HG03460 (cell line): ENCODE measurements around the gene WWP2.
A peak's percentile ranks its signal among the peaks of the same experiment; 100 is the strongest.

Experiments
- ATAC-seq: cut with Tn5 transposase; IDR thresholded peaks from one replicate; pipeline ENCODE4 v1.9.1; 2021; ENCODE audit not compliant: unreplicated experiment

The WWP2 gene

DNA sequence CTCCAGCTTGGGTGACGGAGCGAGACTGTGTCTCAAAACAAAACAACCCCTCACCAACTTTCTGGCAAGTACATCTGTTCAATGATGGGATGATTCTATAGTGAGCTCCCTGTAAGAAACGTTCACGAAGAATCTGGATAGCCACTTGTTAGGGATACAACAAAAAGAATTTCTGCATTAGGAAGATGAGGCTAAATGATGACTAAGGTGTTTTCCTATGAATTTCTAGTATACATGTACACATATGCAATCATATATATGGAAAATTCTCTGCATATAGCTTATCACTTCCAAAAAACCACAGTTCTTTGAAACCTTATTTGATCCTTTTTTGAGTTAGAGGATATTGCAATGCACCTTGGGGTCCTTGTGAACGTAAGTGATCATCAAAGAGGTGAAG lies 124.6 kb downstream of the WWP2 start:
- ATAC-seq = no peak

DNA sequence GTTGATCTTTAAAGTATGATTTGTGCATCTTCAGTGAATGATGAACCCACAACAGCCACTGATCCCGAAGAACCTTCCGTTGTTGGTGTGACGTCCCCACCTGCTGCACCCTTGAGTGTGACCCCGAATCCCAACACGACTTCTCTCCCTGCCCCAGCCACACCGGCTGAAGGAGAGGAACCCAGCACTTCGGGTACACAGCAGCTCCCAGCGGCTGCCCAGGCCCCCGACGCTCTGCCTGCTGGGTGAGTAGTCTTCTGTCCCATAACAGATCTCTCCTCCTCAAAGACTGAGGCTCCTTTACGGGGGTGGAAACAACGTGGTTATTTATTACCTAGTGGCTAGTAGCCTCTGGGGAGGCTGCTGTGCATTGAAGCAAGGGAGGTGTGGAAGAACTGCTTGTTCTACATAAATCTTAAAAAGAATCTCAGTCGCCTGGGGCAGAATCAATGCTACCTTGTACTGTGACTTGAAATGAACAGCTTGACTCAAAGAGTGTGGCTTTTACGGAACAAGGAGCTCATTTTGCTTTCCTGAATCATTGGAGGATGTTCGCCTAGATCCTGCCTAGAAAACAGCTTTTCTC lies 126.0 kb downstream of the WWP2 start:
- peak; percentile 71 for ATAC-seq

DNA sequence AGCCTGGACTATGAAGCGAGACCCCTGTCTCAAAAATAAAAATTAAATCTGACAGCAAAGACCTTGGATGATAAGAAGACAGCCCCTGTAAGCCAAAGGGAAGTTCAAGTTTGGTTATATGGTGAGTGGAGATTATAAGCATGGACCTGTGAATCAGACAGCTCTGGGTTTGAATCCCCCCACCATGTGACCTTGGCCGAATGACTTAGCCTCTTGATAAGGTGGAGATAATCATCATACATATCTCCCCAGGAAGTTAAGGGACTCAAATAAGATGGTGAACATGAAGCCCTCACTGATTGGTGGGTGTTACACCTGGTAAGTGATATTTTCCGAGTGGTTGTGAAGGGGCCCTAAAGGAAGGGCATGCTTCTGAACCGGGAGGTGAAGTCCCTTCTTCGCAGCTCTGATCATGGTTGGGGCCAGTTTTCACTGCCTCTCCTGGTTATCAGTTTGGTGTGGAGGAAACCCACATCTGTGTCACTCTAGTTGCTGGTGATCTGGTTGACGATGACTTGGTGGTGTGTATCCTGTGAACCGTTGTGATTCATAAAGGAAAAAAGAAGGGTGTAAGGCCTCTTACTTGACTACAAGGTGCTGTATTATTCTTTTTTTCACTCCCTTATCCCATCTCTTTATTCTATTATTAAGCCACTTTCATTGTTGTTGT lies 127.3 kb downstream of the WWP2 start:
- ATAC-seq = no peak

DNA sequence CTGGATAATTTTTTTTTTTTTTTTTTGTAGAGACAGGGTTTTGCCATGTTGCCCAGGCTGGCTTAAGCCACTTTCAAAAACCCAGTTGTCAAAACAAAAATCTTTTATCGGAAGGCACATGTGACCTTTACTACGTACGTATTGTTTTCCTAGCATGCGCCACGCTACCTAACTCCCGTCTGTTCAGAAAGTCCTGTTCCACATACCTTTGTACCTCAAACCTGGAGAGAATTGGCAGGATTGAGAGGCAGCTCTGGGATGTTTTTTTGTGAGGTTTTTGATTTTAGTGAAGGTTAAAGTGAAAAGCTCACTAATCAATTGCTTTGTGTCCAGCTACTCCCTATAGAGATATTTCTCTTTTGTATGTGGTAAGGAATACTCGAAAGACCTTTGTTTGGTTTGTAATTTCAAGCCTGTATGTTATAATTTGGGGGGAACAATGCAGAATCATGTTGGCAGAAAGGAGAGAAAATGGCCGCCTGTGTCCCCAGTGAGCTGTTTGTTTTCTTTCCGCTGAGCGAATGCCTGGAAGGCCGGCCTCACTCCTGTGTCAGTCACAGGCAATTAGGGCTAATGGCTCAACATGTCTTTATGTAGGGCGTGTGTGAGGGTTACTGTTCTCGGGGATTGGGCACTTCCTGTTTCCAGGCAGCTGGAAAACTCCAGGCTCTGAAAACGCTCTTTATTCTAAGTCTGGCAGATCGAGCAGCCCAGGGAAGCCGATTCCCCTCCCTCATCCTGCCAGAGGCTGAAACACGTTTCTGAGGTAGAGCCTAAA lies 128.2 kb downstream of the WWP2 start:
- no peak for ATAC-seq

DNA sequence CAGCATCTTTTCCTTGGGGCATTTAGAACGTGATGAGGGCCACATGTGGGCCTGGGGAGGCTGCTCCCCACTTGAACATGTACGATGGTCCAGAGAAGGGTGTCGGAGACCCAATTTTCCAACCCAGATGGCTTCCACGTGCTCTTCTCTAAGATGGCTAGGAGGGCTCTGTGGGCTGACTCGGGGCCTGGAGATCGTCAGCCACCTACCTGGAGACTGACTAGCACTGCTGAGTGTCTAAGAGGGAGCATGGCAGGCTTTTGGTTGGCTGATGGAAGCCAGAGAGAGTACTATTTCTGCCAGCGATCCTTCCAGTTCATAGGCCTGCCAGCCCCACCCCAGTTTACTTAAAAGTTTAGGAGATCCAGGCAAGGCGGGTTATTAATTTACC lies 128.8 kb downstream of the WWP2 start:
- ATAC-seq = no peak

DNA sequence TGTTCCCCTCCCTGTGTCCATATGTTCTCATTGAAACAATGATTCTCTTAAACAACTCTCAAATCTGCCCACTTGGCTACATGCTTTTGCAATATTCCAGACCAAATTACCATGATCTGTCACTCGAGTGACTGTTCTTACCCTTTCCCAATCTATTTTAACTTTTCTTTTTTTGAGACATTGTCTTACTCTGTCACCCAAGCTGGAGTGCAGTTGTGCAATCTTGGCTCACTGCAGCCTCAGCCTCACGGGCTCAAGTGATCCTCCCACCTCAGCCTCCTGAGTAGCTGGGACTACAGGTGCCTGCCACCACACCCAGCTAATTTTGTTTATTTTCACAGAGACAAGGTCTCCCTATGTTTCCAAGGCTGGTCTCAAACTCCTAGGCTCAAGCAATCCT lies 130.2 kb downstream of the WWP2 start:
- ATAC-seq = no peak

DNA sequence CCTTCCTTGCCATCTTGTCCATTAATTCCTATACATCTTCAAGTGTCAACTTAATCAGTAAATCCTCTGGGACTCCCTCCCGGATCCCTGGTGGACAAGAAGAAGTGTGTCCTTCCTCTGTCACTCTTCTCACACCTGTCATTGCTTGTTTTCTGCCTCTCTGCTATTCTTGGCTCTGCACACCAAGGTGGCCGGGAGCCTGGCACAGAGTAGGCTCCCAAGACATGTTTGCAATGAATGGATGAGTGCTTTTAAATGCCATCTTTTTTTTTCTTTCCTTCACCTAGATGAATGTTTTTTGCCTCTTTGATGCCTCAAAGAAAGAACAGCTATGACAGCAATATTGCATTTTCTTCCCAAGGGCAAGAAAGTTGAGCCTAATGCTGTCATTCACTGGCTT lies 131.0 kb downstream of the WWP2 start:
- no peak for ATAC-seq

DNA sequence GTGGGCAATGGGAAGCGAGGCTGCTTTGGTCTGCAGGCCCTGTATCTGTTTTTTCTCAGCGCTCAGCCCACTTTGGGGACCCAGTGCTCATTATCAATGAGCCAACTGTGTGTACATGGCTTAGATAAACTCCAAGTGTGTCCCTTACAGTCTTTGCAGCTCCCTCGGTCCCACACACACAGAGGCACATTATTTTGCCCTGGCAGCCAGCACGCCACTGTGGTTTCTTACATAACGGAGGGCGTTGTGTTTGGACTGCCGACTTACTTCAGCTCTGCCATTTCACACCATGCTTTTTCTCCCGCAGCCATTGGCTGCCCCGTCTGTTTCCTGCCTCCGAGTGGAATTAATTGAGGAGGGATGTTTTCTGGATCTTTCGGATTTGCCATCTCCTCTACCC lies 132.5 kb downstream of the WWP2 start:
- no peak for ATAC-seq

DNA sequence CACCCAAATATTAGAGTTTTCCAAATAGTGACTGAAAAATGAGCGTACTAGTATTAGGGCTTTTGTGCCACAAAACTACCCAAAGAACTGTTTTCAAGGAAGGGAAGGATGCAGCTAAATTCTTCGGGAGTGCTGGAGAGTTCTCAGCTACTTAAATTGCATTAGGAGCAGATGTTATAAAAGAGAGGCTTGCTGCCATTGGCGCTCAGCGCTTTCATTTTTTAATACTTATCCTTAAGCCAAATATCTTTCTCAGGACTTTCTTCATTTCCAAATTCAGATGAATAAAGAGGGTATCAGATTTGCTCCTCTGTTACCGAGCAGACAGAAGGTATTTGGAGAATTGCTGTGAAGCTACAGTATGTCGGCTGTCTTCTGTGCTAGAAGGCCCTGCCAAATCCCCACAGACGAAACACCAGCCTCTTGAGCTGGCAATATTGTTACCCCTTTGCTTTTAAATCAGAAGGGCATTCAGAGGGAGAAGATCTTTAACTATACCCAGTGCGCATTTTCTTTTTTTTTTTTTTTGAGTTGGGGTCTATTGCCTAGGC lies 141.8 kb downstream of the WWP2 start:
- ATAC-seq = no peak

DNA sequence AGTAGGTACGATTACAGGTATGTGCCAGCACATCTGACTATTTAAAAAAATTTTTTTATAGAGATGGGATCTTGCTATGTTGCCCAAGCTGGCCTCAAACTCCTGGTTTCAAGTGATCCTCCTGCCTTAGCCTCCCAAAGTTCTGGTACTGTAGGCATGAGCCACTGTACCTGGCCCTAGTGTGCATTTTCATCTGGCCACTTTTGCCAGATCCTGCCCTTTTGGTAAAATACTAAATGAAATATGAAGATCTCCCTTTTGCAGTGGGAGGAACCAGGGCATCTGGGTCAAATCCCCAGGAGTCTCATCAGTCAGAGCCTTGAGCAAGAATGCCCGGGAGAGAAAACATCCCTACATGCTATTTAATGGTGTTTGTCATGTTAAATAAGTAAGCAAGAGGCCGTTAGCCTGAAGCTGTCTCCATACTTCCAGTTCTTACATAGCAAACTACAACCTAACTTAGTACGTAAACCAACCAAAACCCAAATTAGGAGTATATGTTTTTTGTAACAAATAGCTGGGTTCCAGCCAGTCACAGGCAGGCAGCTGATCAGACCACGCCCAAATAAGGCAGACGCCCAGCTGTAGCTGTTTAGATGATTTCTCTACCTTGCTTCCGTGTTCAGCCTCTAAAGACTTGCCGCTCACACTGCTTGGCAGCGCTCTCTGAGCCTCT lies 142.5 kb downstream of the WWP2 start:
- no peak for ATAC-seq

DNA sequence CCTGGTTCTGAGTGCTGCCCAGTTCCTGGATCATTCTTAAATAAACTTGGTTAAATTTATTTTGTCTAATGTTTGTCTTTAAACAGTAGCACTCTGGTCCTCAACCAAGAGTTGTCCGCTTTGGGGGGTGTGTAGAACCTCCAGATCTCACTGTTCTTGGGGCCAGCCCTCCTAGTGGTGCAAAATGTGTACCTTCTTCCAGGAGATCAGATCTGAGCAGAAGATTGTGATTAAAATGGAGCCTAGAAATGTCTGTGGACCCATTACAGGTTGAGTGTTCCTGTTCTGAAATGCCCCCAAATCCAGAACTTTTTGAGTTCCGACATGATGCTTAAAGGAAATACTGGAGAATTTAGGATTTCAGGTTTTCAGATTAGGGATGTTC lies 143.0 kb downstream of the WWP2 start:
- no peak for ATAC-seq

DNA sequence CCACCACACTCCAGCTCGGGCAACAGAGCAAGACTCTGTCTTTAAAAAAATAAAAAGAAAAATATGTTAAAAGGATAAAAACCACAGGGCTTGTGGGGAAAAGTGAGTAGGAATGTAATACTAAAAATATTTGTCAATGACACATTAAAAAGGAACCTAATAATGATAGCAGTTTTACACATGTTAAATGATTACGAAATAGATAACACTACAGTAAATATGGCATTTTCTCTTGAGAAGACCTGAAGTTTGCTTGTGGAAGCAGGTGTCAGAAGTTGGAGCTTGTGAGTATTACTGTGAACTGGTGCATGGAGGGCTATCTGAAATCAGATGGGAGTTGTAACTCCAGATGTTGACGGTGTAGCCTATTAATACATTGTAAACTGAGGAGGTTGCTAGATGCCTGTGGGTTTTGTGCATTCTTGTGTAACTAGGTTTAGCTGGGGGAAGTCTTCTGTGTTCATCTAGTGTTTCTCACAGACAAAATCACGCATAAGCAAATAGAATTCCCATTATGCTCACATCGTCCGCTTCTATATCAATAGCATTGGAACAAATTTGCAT lies 144.8 kb downstream of the WWP2 start:
- ATAC-seq = no peak

DNA sequence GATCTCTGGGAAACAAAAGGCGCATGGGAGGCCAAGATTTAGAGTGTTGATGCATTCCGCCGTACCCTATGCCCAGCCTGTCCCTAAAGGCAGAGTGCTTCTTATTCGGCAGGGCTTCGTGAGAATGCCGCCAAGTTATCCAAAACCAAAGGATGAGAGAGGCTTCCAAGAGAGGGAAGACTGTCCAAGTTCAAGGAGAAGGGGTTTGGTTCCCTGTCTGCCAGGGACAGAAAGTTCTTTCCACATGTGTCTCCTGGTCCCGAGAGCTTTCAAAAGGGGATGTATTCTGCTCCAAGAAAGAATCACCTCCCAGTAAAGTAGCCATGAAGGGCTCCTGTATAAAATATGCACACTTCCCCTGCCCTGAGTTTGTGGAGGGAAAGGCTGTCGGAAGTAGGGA lies 146.9 kb downstream of the WWP2 start:
- ATAC-seq = no peak

DNA sequence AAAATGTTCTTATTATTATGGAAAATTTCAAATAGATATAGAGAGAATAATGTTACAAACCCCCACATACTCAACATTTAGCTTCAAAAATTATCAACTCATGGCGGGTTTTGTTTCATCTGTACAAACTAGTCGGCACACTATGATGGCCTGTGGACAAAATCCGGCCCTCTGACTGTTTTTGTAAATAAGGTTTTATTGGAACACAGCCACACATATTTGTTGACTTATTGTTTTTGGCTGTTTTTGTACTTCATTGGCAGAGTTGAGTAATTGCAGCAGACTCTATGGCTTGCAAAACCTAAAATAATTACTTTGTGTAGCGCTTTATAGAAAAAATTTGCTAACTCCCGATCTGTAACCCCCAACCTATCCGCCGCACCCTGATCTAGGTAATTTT lies 147.6 kb downstream of the WWP2 start:
- no peak for ATAC-seq

DNA sequence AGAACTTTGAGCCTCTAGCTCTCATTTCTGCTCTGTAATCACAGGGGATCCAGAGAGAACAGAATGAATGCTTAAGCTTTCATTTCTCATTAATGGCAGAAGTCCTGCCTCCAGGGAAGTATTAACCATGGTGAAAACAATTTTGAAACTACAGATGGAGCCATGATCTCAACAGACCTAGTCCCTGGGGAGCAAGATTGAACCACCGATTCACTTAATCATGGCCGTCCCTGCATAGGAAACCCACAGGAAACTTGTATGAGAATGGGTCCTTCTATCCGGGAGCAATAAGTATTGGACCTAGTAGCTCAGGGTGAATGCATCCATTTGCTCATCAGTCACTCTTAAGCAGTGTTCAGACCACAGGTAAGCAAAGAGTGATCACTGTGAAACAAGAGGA lies 148.8 kb downstream of the WWP2 start:
- ATAC-seq = no peak

DNA sequence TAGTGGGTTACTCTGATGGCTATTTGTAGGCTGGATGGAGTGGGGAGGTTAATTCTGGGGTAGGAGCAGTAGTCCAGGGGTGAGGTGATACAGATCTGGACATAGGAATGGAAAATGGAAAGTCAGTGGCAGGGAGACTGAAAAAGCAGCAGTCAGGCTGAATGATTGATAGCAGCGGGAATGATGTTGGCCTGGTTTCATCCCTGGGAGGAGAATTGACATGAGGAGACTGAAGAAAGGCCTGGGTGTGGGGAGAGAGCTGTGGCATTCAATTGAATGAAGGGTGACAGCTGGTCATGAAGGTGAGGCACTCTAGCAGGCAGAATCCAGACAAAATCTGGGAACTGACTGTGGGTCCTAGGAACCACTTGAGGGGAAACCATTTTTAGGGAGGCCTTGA lies 154.3 kb downstream of the WWP2 start:
- ATAC-seq = no peak

DNA sequence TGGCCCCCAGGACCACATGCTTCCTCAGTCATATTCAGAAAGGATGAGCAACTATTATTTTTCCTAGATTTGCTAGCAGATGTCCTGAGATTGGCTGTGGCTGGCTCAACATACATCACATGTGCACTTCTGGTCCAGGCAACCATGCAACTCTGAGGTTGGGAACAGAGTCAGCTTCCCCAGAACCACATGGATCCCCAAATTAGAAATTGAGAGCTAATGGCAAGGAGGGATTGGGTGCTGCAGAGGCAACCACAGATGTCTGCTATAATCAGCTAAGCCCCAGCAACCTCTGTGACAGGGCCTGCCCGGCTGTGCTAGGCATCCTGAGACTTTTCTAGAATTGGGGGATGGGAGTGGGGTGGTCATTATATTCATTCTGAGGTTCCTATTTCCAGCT lies 155.2 kb downstream of the WWP2 start:
- no peak for ATAC-seq

DNA sequence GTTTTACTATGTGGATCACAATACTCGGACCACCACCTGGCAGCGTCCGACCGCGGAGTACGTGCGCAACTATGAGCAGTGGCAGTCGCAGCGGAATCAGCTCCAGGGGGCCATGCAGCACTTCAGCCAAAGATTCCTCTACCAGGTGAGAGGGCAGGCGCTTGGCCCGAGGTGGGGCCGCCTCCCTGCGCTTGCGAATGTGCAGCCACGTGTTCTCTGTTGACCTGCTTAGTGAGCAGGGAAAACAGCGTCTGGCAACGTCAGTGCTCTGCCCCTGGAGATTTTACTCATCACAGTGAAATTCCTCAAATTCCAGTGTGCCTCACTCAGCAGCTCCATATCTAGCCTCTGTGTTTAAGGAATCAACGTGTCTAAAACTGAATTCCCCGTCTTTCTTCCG lies 155.6 kb downstream of the WWP2 start:
- ATAC-seq = no peak

DNA sequence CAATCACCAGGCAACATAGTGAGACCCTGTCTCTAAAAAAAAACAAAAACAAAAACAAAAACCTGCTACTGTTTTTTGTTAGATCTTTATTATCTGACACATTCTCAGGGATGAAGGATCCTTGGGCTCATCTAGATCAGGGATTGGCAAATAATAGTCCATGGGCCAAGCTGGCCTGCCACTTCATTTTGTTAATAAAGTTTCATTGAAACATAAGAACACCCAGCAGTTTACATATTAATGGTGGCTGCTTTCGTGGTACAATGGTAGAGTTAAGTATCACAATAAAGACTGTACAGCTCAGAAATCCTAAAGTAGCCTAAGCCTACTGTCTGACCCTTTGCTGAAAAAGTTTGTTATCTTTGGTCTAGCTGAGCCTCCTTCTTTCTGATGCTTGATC lies 156.1 kb downstream of the WWP2 start:
- ATAC-seq = no peak

DNA sequence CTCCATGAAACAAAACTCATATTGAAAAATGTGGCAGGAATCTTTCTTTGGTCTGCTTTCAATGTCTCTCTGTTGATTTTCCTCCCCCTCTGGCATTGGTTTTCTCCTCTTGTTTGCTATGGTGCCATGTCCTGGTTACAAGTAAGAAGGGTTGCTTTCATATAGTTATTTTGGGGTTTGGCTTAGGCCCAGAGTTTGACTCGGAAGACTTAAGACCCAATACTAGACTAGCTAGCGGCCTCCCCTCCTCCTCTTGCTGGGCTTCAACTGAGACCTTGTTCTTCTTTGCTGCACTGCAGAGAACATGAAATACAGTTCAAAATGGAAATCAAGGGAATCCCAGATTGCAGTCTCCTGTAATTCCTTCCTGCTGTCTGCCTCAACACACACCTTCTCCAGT lies 159.0 kb downstream of the WWP2 start:
- no peak for ATAC-seq

DNA sequence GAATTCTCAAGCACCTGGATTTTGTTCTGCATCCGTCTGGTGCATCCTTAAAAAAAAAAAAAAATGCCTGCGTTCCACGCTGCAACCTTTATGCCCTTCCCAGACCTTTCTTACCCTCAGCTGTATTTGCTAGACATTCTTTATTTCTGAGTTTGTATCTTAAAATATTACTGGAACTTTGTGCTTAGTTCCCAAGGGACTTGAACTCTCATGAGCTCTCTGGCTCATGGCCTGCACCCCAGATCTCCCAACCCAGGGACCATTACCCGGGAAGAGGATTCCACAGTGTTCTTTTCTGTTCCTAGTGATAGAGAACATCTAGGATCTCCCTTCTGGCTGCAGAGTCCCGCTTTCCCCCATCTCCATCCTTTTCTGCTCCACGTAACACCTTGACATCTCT lies 160.1 kb downstream of the WWP2 start:
- ATAC-seq = no peak
